Right lobe of liver (tissue), 4 donors: ENCODE data around the gene NUP153.

Source experiments
- POLR2A ChIP-seq: fragments of 450-650 bp; IDR thresholded peaks from one replicate; pipeline ENCODE4 v1.6.1; 2017; ENCODE audit warnings: antibody characterized with exemption, mild to moderate bottlenecking
- TF ChIP-seq, protein P1 (sequence below), 4 donors: fragments of 200-600 bp in 3 of 4; fragments of 450-650 bp in 1 of 4; IDR thresholded peaks; one replicate each; pipeline versions ENCODE4 v1.5.1 to v1.8.0; 2016 to 2022; ENCODE audit warnings: antibody characterized with exemption in 4 of 4, mild to moderate bottlenecking in 2 of 4
- donor health status: DM: no; HTN: no; CAD: no.
- donor health status: DM: no; HTN: no; CAD: no.
- donor health status: DM: no; HTN: yes; CAD: no.

GRCh38 chr6:17707371-17707651 lies 586 bp upstream of the NUP153 start:
- TF ChIP-seq, protein P1, sequence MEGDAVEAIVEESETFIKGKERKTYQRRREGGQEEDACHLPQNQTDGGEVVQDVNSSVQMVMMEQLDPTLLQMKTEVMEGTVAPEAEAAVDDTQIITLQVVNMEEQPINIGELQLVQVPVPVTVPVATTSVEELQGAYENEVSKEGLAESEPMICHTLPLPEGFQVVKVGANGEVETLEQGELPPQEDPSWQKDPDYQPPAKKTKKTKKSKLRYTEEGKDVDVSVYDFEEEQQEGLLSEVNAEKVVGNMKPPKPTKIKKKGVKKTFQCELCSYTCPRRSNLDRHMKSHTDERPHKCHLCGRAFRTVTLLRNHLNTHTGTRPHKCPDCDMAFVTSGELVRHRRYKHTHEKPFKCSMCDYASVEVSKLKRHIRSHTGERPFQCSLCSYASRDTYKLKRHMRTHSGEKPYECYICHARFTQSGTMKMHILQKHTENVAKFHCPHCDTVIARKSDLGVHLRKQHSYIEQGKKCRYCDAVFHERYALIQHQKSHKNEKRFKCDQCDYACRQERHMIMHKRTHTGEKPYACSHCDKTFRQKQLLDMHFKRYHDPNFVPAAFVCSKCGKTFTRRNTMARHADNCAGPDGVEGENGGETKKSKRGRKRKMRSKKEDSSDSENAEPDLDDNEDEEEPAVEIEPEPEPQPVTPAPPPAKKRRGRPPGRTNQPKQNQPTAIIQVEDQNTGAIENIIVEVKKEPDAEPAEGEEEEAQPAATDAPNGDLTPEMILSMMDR (IDR thresholded peaks at IDR 0.05) = no peak
- TF ChIP-seq POLR2A = no peak
